B cell (primary cell): ENCODE measurements around the gene PDPN. TPM values are rescaled to one million over a fixed set of nuclear protein-coding genes. Genes with fewer than 3 reads are reported as not detected.

Experiments
- ATAC-seq: fragments of 200-7000 bp; cut with Tn5 transposase; one replicate; pipeline ENCODE4 v1.10.0; 2021; ENCODE audit warnings: low read depth, mild to moderate bottlenecking, moderate number of reproducible peaks, moderate library complexity
- CTCF ChIA-PET: fragments of 350-600 bp; sonication (Branson Sonifier 250); formaldehyde crosslinking; loops from one replicate; lab custom pipeline; 2021; ENCODE audit warnings: antibody characterized with exemption, inconsistent platforms; lab: Charles Lee
- POLR2A ChIA-PET: fragments of 350-600 bp; sonication (Branson Sonifier 250); formaldehyde crosslinking; loops from one replicate; lab custom pipeline; 2021; ENCODE audit warnings: antibody characterized with exemption; lab: Charles Lee
- DNase-seq: peaks from one replicate; pipeline ENCODE4 v3.0.0; 2013
- H2AFZ ChIP-seq: 2 replicates; pipeline ENCODE4 v1.6.1; 2012; ENCODE audit warnings: mild to moderate bottlenecking, low read depth, low read length; ENCODE audit not compliant: insufficient read depth, poor library complexity, severe bottlenecking
- H3K27ac ChIP-seq, 2 donors: 1 replicate in 1 of 2; 2 replicates in 1 of 2; pipeline ENCODE4 v1.5.1; 2012 to 2013; ENCODE audit warnings: low read length in 2 of 2, mild to moderate bottlenecking in 2 of 2, moderate library complexity in 1 of 2
- H3K27me3 ChIP-seq, 4 experiments: fragments of 200-600 bp in 1 of 4; sonication (generic) in 1 of 4; replicated peaks in 1 of 4; 1 replicate in 2 of 4; 2 replicates in 2 of 4; pipeline versions ENCODE4 v1.6.1 to v1.7.0; 2013 to 2016; ENCODE audit warnings: low read length in 3 of 4, mild to moderate bottlenecking in 2 of 4, mixed read lengths in 1 of 4, moderate library complexity in 1 of 4; ENCODE audit not compliant: insufficient read depth in 4 of 4, control insufficient read depth in 3 of 4; ENCODE audit errors: control extremely low read depth in 1 of 4
- H3K36me3 ChIP-seq, 2 experiments: replicated peaks in 1 of 2; 1 replicate in 1 of 2; 2 replicates in 1 of 2; pipeline versions ENCODE4 v1.6.1 to v1.7.1; 2013; ENCODE audit warnings: low read length in 1 of 2; ENCODE audit not compliant: insufficient read depth in 2 of 2, control insufficient read depth in 1 of 2; ENCODE audit errors: control extremely low read depth in 1 of 2, extremely low read depth in 1 of 2
- H3K4me1 ChIP-seq, 2 donors: fragments of 200-600 bp in 1 of 2; sonication (generic) in 1 of 2; 1 replicate in 1 of 2; 2 replicates in 1 of 2; pipeline versions ENCODE4 v1.5.1 to v1.6.1; 2013 to 2017; ENCODE audit warnings: low read length in 2 of 2; ENCODE audit not compliant: control insufficient read depth in 2 of 2, insufficient read depth in 2 of 2
- H3K4me2 ChIP-seq: replicated peaks from 2 replicates; pipeline ENCODE3; 2012; ENCODE audit warnings: mild to moderate bottlenecking, low read depth, low read length; ENCODE audit not compliant: poor library complexity, severe bottlenecking
- H3K4me3 ChIP-seq, 5 experiments: fragments of 200-600 bp in 1 of 5; sonication (generic) in 1 of 5; 1 replicate in 3 of 5; 2 replicates in 2 of 5; pipeline versions ENCODE4 v1.5.1 to v1.7.0; 2011 to 2016; ENCODE audit warnings: low read length in 4 of 5, mild to moderate bottlenecking in 4 of 5, low read depth in 2 of 5, control low read depth in 1 of 5, moderate library complexity in 1 of 5; ENCODE audit not compliant: insufficient read depth in 1 of 5; ENCODE audit errors: control extremely low read depth in 1 of 5, extremely low read depth in 1 of 5
- H3K79me2 ChIP-seq: fragments of 200-600 bp; sonication (generic); one replicate; pipeline ENCODE4 v1.6.0; 2016; ENCODE audit warnings: low read length; ENCODE audit not compliant: control insufficient read depth, insufficient read depth
- H3K9ac ChIP-seq: fragments of 200-600 bp; sonication (generic); 2 replicates; pipeline ENCODE4 v1.6.1; 2017; ENCODE audit warnings: mild to moderate bottlenecking, low read length, moderate library complexity
- H3K9me3 ChIP-seq, 3 donors: one replicate each; pipeline versions ENCODE4 v1.6.1 to v1.7.1; 2013; ENCODE audit warnings: low read length in 2 of 3; ENCODE audit not compliant: control insufficient read depth in 2 of 3, insufficient read depth in 1 of 3; ENCODE audit errors: control extremely low read depth in 1 of 3
- H4K20me1 ChIP-seq: 2 replicates; pipeline ENCODE4 v1.6.0; 2012; ENCODE audit warnings: mild to moderate bottlenecking, low read length; ENCODE audit not compliant: insufficient read depth, control insufficient read depth, poor library complexity, severe bottlenecking
- H3K27ac Mint-ChIP-seq: one replicate; pipeline ENCODE4 v1.8.0; 2021; ENCODE audit warnings: mixed read lengths
- H3K27me3 Mint-ChIP-seq: one replicate; pipeline ENCODE4 v1.8.0; 2021; ENCODE audit warnings: mixed read lengths
- H3K4me1 Mint-ChIP-seq: one replicate; pipeline ENCODE4 v1.8.0; 2021; ENCODE audit warnings: mixed read lengths
- H3K4me3 Mint-ChIP-seq: one replicate; pipeline ENCODE4 v1.8.0; 2021; ENCODE audit warnings: mixed read lengths
- H3K9me3 Mint-ChIP-seq: one replicate; pipeline ENCODE4 v1.8.0; 2022; ENCODE audit warnings: mixed read lengths; ENCODE audit not compliant: insufficient read depth
- CTCF ChIP-seq: fragments of 200-600 bp; IDR thresholded peaks from one replicate; pipeline ENCODE4 v1.8.0; 2022; ENCODE audit warnings: antibody characterized with exemption, mild to moderate bottlenecking
- EZH2 ChIP-seq: IDR thresholded peaks from 2 replicates; pipeline ENCODE4 v1.6.1; 2012; ENCODE audit warnings: borderline replicate concordance, low read depth, mild to moderate bottlenecking, moderate library complexity, low read length; ENCODE audit not compliant: insufficient read depth, poor library complexity, severe bottlenecking
- WGBS: methylation state at CpG from one replicate; pipeline ENCODE4 v1.1.5; 2013; ENCODE audit warnings: missing lambda C conversion rate; ENCODE audit not compliant: insufficient coverage; 5-methylcytosine and 5-hydroxymethylcytosine counted together
- intact Hi-C: fragments of 100-400 bp; cut with micrococcal nuclease; formaldehyde crosslinking; loops from one replicate; pipeline ENCODE4 v1.10.0; 2022
- polyA plus RNA-seq: library from polyadenylated mRNA; depleted of rRNA; stranded (reverse); fragments of >200 nt; gene quantifications from 2 replicates; pipeline ENCODE4 v1.2.3, GENCODE V29; 2012
- total RNA-seq, 2 donors: library from RNA; stranded (reverse); fragments of 120-200 nt in 1 of 2; gene quantifications; 1 replicate in 1 of 2; 2 replicates in 1 of 2; pipeline versions ENCODE4 v1.2.3 to v1.2.4, GENCODE V29; 2013 to 2022

Gene PDPN
- total and polyA plus RNA-seq, 2 donors (not counting 1 experiment from before 2014, with no cell fraction given) = not detected

GRCh38 chr1:13588946-13589796 lies 5.5 kb downstream of the PDPN start:
- H3K9me3 ChIP-seq = no peaks in the 10 kb centered on the region
- H3K27me3 ChIP-seq = peaks cover 0 to 26% (median 6%) of the 10 kb centered on the region in 4 experiments
- intact Hi-C loops = no loop called here
- ChIA-PET CTCF (no interaction called here), POLR2A (no interaction called here)
- no peak for ATAC-seq
- DNase-seq = no peak
- Mint-ChIP-seq H3K4me1 (no peaks in the 10 kb centered on the region), H3K27me3 (peaks cover 57% of the 10 kb centered on the region), H3K4me3 (no peak overlapping the region), H3K27ac (no peak overlapping the region), H3K9me3 (no peaks in the 10 kb centered on the region)
- TF ChIP-seq EZH2 (no peak), CTCF (no peak)
- H3K36me3 ChIP-seq = no peaks in the 10 kb centered on the region
- WGBS = 100% methylated on average over 2 of the region's 11 CpGs
- H3K27ac ChIP-seq = no peak overlapping the region
- H3K4me3 ChIP-seq = no peak overlapping the region
- no peak overlapping the region for H3K4me2 ChIP-seq
- H3K9ac ChIP-seq = no peak overlapping the region
- no peaks in the 10 kb centered on the region for H3K4me1 ChIP-seq
- no peaks in the 10 kb centered on the region for H3K79me2 ChIP-seq
- no peak overlapping the region for H2AFZ ChIP-seq
- no peaks in the 10 kb centered on the region for H4K20me1 ChIP-seq

- intact Hi-C loops = no loop called here
- Mint-ChIP-seq H3K4me3 (no peak overlapping the region), H3K4me1 (no peaks in the 10 kb centered on the region), H3K27ac (no peak overlapping the region), H3K27me3 (peaks cover 52% of the 10 kb centered on the region), H3K9me3 (no peaks in the 10 kb centered on the region)
- H3K79me2 ChIP-seq = no peaks in the 10 kb centered on the region
- no peaks in the 10 kb centered on the region for H3K4me1 ChIP-seq
- TF ChIP-seq EZH2 (no peak), CTCF (no peak)
- no peaks in the 10 kb centered on the region for H3K9me3 ChIP-seq
- H3K4me3 ChIP-seq = no peak overlapping the region
- 85% methylated on average over 7 of the region's 7 CpGs for WGBS
- peaks cover 0 to 17% (median 2%) of the 10 kb centered on the region in 4 experiments for H3K27me3 ChIP-seq
- POLR2A ChIA-PET = no interaction called here
- no peak overlapping the region for H3K9ac ChIP-seq
- DNase-seq = no peak
- no peak overlapping the region for H3K27ac ChIP-seq
- CTCF ChIA-PET = no interaction called here
- no peak for ATAC-seq
- no peak overlapping the region for H2AFZ ChIP-seq
- no peak overlapping the region for H3K4me2 ChIP-seq
- no peaks in the 10 kb centered on the region for H4K20me1 ChIP-seq
- H3K36me3 ChIP-seq = no peaks in the 10 kb centered on the region
These were observed 6.9 kb downstream of the PDPN start for GRCh38 chr1:13590486-13590885.
